Upper lobe of right lung (tissue), 1 donor: ENCODE results near the gene AFP. TPM values are rescaled to one million over a fixed set of nuclear protein-coding genes. Genes with fewer than 3 reads are reported as not detected.

ENCODE experiments used
- ATAC-seq: fragments of 200-7000 bp; cut with Tn5 transposase; one replicate; pipeline ENCODE4 v1.9.1; 2020; ENCODE audit warnings: mild to moderate bottlenecking, moderate library complexity
- DNase-seq: peaks from one replicate; pipeline ENCODE4 v3.0.0-alpha.2; 2020
- H3K27ac ChIP-seq: fragments of 200-600 bp; one replicate; pipeline ENCODE4 v1.8.0; 2022
- H3K27me3 ChIP-seq: fragments of 200-600 bp; one replicate; pipeline ENCODE4 v1.8.0; 2022; ENCODE audit warnings: mild to moderate bottlenecking
- H3K36me3 ChIP-seq: fragments of 200-600 bp; one replicate; pipeline ENCODE4 v1.8.0; 2022
- H3K4me1 ChIP-seq: fragments of 200-600 bp; one replicate; pipeline ENCODE4 v1.8.0; 2022
- H3K4me3 ChIP-seq: fragments of 200-600 bp; one replicate; pipeline ENCODE4 v1.8.0; 2022; ENCODE audit warnings: mild to moderate bottlenecking
- H3K9me3 ChIP-seq: fragments of 200-600 bp; one replicate; pipeline ENCODE4 v1.8.0; 2022
- intact Hi-C: fragments of 100-400 bp; cut with DNase I; formaldehyde crosslinking; loops from one replicate; pipeline ENCODE4 v1.11.0; 2022
- total RNA-seq: library from RNA; stranded (reverse); fragmentation: NEBNext Ultra II Directional; extraction: Animal tissue kit (Norgen Biotek cat#: 25700); gene quantifications from one replicate; pipeline ENCODE4 v1.2.1, GENCODE V29; 2021
- TF ChIP-seq, protein P1 (sequence below): fragments of 200-600 bp; IDR thresholded peaks from one replicate; pipeline ENCODE4 v1.8.0; 2022; ENCODE audit warnings: antibody characterized with exemption
- donor health status: DM: no; HTN: yes; CAD: no; lungs with severe emphysema.

The AFP gene
- total RNA-seq, 1 donor from 2014 or later = not detected

DNA sequence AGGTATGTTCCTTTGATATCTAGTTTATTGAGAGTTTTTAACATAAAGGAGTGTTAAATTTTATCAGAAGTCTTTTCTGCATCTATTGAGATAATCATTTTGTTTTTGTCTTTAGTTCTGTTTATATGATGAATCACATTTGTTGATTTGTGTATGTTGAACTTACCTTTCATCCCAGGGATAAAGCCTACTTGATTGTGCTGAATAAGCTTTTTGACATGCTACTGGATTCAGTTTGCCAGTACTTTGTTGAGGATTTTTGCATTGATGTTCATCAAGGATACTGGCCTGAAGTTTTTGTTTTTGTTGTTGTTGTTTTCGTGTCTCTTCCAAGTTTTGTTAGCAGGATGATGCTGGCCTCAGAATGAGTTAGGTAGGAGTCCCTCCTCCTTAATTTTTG lies 34.7 kb downstream of the AFP start:
- no peaks in the 10 kb centered on the region for H3K27me3 ChIP-seq
- no peaks in the 10 kb centered on the region for H3K4me1 ChIP-seq
- H3K4me3 ChIP-seq = no peak overlapping the region
- no peak for DNase-seq
- no peaks in the 10 kb centered on the region for H3K9me3 ChIP-seq
- no peaks in the 10 kb centered on the region for H3K36me3 ChIP-seq
- intact Hi-C loops = no loop called here
- no peak for ATAC-seq
- H3K27ac ChIP-seq = no peak overlapping the region
- TF ChIP-seq, protein P1, sequence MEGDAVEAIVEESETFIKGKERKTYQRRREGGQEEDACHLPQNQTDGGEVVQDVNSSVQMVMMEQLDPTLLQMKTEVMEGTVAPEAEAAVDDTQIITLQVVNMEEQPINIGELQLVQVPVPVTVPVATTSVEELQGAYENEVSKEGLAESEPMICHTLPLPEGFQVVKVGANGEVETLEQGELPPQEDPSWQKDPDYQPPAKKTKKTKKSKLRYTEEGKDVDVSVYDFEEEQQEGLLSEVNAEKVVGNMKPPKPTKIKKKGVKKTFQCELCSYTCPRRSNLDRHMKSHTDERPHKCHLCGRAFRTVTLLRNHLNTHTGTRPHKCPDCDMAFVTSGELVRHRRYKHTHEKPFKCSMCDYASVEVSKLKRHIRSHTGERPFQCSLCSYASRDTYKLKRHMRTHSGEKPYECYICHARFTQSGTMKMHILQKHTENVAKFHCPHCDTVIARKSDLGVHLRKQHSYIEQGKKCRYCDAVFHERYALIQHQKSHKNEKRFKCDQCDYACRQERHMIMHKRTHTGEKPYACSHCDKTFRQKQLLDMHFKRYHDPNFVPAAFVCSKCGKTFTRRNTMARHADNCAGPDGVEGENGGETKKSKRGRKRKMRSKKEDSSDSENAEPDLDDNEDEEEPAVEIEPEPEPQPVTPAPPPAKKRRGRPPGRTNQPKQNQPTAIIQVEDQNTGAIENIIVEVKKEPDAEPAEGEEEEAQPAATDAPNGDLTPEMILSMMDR = no peak

DNA sequence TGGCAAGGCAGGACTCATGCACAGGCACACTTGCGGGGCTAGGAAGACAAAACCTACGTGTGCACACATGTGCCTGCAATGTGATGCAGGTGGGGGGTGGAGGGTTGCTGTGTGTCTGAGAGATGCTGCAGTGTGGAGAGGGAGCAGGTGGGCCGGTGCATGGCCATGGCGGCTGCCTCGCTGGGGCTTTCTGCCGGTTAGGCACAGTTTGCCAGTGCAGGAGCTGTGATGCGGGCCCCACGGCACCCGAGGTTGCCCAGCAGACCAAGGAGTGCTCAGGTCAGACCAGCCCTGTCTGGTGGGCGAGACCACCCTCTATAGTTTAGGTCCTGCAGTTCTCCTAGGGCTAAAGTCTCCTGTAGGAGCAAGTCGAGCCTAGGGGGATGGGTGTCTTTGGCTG lies 41.2 kb downstream of the AFP start:
- TF ChIP-seq, protein P1 = no peak
- H3K4me3 ChIP-seq = no peak overlapping the region
- no peaks in the 10 kb centered on the region for H3K27me3 ChIP-seq
- no peak for DNase-seq
- ATAC-seq = peak; percentile 41
- no peaks in the 10 kb centered on the region for H3K4me1 ChIP-seq
- no peak overlapping the region for H3K27ac ChIP-seq
- intact Hi-C loops = no loop called here
- no peaks in the 10 kb centered on the region for H3K9me3 ChIP-seq
- H3K36me3 ChIP-seq = no peaks in the 10 kb centered on the region

DNA sequence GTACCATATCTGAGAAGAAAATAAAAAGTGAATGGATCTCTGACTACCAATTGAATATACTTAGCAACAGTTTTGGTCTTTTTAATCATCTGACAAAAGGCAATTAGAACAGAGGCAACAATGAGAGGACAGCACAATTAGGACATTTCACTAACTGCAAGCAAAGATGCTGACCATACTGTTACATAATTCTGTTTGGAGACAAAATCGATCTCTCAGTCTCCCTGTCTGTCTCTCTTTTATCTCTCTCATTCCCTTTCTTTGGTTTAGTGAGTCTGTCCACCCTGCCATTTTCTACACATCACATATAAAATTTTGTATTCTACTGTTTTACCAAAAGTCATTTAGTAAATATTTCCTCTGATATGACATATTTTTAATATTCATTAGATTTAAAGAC lies 43.3 kb downstream of the AFP start:
- TF ChIP-seq, protein P1 = no peak
- H3K4me1 ChIP-seq = no peaks in the 10 kb centered on the region
- DNase-seq (no peak), ATAC-seq (no peak)
- H3K4me3 ChIP-seq = no peak overlapping the region
- H3K9me3 ChIP-seq = no peaks in the 10 kb centered on the region
- intact Hi-C loops = no loop called here
- H3K36me3 ChIP-seq = no peaks in the 10 kb centered on the region
- no peak overlapping the region for H3K27ac ChIP-seq
- no peaks in the 10 kb centered on the region for H3K27me3 ChIP-seq

DNA sequence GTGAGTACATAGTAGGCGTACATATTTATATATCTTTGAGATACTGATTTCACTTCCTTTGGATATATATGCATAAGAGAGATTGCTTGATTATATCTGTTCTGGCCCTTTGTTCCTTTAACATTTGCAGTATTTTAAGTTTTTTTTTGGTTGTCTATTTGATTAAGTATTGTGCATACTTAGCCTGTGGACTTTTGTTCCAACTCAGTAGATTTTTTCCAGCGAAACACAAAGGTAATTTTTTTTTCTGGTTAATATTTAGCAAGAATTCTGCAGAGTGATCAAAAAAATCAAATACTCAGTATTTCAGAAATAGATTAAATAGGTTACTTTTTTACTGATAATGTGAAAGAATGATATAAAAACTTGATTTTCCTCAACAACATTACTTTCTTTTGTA lies 45.3 kb downstream of the AFP start, which contains the start of gene AFM:
Gene AFM (plus strand): TSS at position 388 of the 400 bp plus-strand sequence. CDS start 31 bp downstream, outside the sequence.
- no peak within 1 kb of the TSS for H3K4me3 ChIP-seq
- H3K27me3 ChIP-seq = no peaks in the 10 kb centered on the region
- ATAC-seq = no peak
- DNase-seq = no peak
- intact Hi-C loops = no loop called here
- no peaks in the 10 kb centered on the region for H3K4me1 ChIP-seq
- no peaks in the 10 kb centered on the region for H3K9me3 ChIP-seq
- H3K36me3 ChIP-seq = no peaks in the 10 kb centered on the region
- TF ChIP-seq, protein P1 = no peak
- no peak within 1 kb of the TSS for H3K27ac ChIP-seq

DNA sequence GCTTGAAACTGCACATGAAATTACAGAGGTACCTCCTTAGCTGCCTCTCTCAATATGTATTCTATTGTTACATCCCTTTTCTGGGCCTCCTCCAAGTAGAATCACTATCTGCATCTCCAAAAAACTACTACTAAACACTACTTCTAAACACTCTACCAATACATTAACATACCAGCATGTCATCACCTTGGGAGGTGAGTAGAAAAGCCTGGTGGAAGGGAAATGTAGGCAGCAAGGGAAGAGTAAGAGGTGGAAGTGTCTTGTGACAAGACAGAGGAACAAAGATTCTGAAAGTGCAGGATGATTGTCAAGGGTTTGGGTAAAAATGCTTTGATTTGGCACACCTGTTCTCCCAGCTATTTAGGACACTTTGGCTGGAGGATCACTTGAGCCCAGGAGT lies 49.1 kb downstream of the AFP start:
- intact Hi-C loops = no loop called here

More for the DNA sequence above, 49.1 kb downstream of the AFP start:
- Histone ChIP-seq H3K27me3 (no peaks in the 10 kb centered on the region), H3K9me3 (no peaks in the 10 kb centered on the region), H3K4me3 (no peak overlapping the region), H3K36me3 (no peaks in the 10 kb centered on the region), H3K4me1 (no peaks in the 10 kb centered on the region), H3K27ac (no peak overlapping the region)
- ATAC-seq = no peak
- no peak for DNase-seq
- TF ChIP-seq, protein P1 = no peak
